Measurements from ENCODE around the gene ANXA2.
A peak's percentile ranks its signal among the peaks of the same experiment; 100 is the strongest.

Gene ANXA2

DNA sequence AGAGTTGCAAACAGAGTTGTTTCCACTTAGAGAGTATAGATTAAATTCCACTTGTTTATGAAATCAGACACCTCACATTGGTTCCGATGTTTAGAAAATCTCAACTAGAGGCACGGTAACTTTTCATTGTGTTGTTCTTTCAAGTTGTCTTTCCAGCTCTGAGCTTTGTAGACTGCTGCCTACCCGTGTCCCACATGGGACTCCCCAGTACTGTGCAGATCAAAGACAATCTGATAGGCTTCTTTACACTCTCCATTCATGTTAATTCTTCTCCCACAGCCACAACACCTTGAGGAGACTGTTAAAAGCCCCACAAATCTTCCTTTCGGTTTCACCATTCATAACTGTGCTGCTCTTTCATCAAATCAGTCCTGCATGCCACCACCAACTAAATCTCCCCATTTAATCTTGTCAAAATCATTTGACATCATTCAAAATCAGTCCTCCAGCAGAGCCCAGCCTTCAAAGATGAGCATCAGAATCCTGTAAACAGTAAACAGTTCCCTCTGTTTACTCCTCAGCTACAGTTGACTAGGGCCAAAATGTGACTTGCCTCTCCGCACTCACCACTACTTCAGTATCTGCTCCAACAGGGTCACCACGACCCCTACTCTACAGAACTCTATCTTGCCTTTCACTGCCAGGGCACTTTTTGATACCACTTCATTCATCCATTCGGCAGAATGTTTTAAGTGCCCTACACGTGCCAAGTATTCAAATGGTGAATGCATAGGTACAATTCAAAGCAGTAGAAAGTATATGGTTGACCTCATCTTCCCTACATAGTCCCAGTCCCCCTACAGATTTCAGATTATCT, 8.3 kb downstream of the ANXA2 start:
- DNase-seq (ENCODE audit: low read depth, low spot score): no peak

DNA sequence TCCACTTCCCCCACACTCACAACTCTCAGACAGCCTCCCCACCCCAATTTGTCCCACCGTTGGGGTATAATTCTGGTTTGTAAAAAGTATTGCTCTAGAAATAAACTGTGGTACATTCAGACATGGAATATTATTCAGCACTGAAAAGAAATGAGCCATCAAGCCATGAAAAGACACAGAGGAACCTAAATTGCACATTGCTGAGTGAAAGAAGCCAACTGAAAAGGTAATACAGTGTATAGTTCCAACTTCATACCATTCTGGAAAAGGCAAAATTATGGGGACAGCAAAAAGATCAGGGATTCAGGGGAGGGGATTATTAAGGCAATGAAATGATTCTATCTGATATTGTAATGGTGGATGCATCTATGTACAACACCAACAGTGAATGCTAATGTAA, 10.5 kb downstream of the ANXA2 start:
- no peak for DNase-seq (ENCODE audit: low read depth, low spot score)

DNA sequence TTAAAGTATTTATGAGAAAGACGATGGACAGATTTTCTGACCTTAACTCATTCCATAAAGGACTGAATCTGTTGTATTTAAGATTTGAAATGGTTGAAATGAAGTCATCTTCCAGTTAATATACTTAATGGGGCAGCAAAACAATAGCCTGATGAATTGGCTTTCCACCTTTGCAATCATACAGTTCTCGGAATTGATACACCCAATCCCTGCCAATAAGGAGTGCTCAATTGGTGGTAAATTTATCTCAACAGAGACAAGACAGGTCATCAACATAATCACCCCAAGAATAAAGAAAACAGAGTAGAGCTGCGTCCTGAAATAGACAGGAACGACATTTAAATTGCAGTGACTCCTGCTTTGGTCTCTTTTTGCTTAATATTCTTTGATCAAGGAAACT, 11.2 kb downstream of the ANXA2 start:
- DNase-seq (ENCODE audit: low read depth, low spot score): no peak

DNA sequence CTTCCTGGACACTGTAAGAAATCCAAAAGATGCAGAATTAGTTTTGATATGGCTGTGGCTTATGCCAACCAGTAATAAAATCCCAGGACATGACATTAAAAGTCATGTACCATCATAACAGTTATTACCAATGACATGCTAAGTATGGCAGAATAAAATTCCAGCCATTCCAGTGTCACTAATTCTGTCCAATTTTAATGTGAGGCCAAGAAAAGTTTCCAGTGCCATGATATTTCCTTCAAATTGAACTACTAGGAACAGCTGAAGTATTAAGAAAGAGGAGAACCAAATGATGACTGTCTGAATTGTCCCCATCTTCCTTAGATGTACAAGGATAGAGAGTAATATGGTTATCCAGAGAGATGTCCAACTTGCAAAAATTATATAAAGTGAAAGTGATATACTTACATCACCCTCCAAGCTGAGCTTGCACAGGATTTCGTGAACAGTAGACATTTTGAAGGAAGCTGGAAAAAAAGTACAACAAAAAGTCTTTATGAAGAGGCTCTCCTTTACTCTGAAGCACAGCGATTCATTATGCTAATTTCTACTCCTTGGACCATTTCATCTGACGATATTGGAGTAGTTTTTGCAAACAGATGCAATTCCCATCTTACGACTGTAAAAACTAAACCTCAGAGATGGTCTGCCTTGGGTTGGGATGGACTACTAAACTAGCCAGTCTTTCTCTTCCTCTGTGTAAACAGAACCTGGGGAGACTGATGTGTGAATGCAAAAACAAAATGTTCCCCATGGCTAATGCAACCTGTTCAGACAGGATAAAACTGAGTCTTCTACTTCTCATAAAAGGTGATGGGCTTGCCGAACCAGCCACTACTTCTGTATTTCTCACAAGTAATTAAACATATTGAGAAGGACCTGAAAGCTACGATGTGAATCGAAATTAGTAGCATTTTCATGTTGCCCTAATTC, 11.9 kb downstream of the ANXA2 start:
- DNase-seq (ENCODE audit: low read depth, low spot score): no peak

DNA sequence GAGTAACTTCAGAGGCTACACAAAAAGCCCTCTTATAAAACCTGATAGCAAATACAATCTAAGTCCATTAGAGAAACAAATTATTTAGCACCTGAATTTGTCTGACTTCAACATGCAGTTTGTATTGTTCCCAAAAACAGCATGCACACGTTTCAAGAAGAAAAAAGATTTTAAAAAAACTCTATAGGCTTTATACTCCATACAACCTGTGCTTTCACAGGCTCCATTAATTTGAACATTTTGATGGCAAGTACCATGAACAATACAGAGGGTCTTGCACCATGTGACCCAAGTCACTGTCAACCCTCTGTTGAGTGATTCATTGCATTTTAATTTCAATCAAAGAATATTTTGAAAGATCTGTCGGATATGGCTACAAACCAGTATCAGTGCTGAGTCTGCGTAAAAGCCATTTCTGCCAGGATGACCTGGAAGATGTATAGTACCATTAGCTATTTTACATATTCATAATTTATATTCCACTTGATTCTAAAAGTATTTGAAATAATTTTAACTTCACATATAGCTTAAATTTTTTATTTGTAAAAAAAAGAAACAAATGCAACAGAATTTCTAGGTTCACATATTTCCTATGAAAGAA, 13.2 kb downstream of the ANXA2 start:
- no peak for DNase-seq (ENCODE audit: low read depth, low spot score)

DNA sequence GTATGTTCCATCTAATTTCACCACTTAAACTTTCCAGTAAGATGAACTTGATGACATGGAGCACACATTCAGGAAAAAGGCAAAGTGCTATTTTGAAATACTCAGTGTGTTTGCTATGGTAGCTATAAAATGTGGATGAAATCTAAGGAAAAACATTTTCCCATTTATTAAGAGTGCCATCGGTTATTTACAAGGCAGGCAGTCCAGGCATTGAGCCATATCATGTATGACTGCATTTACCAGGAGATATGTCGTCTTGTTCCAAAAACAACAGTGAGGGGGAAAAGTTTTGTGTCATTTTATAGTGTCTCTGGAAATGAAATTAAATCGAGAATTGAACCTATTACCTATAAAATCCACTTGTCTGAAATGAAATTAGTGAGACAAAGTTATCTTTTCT, 13.7 kb downstream of the ANXA2 start:
- no peak for DNase-seq (ENCODE audit: low read depth, low spot score)

DNA sequence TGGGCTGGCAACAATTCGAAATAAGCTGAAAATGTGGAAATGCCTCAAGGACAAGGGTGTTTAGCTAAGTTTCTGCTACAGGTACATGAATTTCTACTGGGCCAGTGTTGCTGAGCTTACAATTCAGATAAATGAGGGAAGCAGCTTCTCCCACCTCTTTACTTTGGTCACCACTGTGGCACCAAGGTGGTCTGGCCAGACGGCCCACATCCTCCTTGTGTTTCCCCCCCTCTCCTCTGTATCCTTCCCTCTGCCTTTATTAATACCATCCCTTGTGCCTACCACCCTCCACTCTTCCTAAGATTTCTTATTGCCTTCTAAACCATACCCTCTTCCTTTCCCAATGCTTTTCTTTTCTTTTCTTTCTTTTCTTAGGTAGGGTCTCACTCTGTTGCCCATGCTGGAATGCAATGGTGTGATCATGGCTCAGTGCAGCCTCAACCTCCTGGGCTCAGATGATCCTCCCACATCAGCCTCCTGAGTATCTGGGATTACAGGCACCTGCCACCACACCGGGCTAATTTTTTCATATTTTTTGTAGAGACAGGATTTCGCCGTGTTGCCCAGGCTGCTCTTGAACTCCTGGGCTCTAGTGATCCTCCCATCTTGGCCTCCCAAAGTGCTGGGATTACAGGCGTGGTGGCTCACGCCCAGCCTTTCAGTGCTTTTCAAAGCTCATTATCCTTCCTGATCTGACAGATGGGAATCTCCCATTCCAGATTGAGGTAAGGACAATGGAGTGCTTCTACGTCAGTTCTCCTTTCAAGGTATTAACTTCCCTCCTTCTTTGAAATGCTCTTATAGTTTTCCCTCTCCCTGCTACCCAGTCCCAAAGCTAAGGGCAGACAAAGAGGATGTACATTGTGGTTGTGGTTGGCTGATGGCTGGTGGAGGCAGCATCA, 14.8 kb downstream of the ANXA2 start:
- no peak for DNase-seq (ENCODE audit: low read depth, low spot score)

DNA sequence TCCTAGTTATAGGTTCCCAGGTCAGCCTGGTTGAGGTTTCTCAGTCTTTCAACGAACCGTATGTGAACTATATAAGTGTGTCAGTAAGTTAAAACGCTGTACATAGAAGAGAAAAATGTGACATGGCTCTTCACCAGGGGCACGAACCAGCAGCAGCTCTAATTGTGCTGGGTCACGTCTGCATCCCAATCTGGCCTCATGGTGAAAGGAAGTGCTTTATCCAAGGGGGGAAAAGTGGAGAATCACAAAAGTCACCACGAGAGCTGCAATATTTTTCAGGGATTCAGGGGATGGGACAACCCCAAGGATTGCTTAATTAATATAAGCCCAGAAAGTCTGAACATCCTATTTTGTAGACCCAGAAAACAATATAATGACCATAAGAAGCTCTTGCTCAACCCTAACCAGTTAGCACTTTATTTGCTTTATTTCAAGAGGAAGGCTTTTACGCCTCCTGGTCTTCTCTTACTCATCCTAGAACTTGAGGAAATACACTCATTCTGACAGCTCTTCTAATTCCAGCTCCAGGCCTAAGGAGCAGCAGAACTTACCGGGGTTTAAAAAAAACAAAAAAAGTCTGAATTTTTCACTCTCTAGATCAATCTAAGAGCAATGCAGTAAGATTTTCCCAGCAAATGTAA, 16.5 kb downstream of the ANXA2 start:
- no peak for DNase-seq (ENCODE audit: low read depth, low spot score)

DNA sequence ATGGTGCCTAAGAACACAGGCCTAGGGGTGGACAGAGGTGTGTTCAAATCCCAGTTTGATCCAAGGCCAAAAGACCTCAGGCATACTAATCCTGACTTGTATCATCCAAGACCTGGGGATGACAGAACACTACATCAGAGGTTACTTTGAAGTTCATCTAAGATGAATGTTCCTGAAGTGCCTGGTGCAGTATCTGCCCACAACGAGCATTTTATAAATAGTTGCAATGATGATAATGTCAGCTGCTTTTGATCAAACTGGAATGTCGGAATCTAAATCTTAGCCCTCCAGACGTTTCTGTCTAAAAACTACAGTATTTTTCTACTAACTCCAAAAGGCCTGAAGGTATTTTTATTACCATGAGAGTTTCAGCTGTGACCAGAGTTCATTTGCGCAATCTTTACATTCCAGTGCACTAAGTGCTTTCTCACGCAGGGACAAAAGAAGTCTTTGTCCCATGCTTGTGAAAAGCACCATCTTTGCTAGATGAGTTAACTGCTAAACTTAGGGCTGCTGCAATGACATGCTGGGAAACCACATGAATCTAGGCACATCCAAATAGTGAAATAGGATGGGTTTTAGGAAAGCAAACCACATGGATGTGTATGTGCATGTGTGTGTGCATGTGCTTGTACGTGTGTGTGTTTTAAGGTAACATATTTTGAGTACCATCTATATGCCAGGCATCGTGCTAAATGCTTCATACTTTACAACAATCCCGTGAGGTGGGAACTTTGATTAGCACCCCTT, 18.1 kb downstream of the ANXA2 start:
- peak; percentile 56 for DNase-seq (ENCODE audit: low read depth, low spot score)

DNA sequence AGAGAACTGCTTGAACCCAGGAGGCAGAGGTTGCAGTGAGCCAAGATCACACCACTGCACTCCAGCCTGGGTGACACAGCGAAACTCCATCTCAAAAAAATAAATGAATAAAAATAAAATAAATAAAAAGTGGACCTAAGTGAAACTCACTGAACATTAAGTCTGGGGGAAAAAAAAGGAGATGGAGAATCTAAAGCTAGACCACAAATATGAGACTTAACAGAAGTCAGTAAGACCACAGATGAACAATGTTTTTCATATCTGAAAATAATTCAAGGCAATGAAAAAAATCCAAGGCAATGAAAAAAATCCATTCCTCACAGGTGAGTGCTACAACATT, 18.6 kb downstream of the ANXA2 start:
- no peak for DNase-seq (ENCODE audit: low read depth, low spot score)

DNA sequence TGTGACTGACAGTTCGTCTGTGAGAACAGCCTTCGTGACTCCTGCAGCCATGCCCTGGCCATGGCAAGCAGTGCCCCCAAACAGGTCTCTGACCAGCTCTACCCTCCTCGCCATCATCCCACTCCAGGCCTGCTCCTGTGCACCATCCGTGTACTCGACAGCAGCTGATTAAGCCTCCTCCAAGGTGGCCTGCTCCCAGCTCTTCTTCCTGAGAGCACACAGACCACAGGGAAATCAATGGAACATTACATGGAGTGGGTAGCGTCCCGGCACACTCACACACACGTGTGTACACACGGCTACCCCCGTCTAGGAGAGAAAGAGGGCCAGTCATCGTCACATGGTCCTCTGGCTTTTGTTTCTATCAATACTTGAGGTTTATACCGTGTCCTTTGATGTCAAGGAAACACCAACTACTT, 21.1 kb downstream of the ANXA2 start:
- no peak for DNase-seq (ENCODE audit: low read depth, low spot score)

DNA sequence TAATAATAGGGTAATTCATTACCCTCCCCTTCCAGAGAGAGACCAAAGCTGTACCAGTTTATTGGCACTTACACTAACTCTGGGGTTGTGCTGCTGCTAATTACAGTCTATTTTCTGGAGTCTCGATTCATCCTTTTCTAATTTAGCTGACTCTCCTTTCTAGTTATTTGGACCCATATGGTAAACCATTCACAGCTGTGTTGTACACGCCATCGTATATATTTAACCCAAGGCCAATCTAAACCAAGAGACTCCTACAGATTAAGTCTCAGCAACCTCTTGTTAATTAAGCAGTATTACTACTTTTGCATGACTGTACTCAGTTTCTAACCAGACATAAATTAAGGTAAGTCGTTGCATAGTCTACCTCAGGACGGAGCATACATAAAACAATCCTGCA, 22.5 kb downstream of the ANXA2 start:
- no peak for DNase-seq (ENCODE audit: low read depth, low spot score)

DNA sequence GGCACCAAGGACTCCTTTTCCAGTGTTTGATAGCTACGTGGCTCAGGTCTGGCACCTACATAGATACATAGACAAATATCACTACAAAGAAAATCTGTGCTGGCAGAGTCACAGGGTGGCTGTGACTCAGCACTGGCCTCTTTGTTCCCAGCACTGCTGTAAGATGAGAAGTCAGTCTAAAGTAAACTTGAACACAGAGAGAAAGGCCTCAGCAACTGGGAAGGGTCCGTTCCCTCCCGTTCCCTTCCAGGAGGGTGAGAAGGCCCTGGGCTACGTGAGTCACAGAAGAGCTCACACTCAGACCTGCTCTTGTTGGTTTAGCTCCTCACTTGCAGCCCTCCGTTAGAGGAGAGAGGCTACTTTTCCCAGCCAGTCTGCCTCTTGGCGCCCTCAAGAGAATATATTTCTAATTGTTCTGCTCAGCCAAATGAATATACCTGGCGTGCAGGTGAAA, 23.1 kb downstream of the ANXA2 start:
- peak; percentile 88 for DNase-seq (ENCODE audit: low read depth, low spot score)

DNA sequence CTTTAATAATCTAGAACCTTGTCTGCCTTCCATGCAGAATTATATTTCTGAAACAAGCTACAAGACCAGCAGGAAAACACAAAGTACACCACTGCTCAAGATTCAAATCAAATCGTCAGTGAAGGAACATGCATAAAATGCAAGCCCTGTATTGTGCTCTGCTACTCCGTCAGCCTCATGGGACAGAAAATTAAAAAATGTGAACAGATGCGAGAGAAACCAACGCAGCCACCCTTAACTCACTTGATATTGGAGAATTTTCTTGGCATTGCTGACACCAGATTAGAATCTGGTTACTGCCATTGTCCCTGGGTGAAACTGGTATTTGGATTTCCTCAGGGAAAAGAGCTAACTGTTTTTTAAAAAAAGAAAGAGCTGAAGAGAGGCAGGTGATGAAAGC, 23.6 kb downstream of the ANXA2 start:
- DNase-seq (ENCODE audit: low read depth, low spot score): no peak

DNA sequence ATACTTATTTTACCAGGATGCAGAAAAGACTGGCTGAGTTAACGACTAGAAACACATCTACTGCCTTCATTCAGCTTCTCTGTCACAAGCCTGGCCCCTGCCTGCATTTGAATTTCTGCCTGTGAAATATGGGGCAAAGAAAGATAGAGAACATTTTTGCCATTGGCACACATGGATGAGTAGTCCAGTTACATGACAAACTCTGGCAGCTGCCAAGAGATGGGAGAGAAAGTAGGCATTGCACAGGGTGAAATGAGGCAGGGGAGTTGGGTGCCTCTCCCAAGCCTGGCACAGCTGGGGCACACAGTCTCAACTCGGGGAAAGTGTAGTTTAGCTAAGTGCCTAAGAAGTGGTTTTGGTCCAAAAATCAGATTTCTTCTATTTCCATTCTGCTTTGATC, 24.0 kb downstream of the ANXA2 start:
- no peak for DNase-seq (ENCODE audit: low read depth, low spot score)

DNA sequence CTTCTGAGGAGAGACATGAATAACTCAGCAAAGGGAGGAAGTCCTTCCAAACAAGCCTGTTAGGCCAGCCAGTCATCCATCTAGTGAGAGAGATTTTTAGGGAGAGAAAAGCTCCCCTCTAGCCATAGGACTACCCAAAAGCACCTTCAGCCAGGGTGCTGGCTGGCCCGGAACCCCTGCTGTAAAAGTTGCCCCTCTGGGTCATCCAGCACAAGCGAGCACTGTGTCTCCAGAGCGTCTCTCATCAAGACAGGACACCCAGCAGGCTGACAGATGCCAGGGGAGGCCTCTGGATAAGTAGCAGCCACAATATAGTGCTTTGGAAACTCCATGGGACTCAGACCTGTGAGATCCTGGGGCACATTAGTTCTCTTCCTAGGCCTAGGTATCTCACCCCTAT, 24.5 kb downstream of the ANXA2 start:
- DNase-seq (ENCODE audit: low read depth, low spot score): no peak

DNA sequence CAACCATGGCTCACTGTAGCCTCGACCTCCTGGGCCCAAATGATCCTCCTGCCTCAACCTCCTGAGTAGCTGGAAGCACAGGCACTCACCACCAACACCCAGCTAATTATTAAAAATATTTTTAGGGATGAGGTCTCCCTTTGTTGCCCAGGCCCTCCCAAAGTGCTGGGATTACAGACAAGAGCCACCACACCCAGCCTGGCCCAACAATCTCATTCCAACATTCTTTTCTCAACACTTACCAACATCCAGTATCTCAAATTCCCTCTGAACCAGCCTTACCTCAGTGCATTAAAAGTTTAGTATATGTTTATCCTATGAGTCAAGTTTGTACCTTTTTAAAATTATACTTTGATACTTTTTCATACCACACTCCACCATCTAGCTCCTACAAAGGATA, 25.0 kb downstream of the ANXA2 start:
- no peak for DNase-seq (ENCODE audit: low read depth, low spot score)

DNA sequence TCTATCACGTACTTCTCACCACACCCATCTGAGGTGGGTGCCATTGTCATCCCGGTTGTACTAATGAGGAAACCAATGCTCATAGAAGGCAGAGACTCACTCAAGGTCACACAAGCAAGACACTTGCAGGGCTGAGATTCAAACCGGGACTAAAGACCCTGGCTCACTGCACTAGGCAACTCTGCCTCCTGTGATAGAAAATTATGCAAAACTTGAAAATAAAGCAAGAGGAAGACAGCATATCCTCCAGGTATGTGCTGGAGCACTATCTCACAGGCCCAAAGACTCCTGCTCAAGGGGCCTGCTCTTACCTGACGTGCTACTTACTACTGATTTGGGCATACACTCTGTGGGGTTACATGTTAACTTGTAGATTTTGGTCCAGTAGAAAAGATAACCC, 25.6 kb downstream of the ANXA2 start:
- DNase-seq (ENCODE audit: low read depth, low spot score): no peak

DNA sequence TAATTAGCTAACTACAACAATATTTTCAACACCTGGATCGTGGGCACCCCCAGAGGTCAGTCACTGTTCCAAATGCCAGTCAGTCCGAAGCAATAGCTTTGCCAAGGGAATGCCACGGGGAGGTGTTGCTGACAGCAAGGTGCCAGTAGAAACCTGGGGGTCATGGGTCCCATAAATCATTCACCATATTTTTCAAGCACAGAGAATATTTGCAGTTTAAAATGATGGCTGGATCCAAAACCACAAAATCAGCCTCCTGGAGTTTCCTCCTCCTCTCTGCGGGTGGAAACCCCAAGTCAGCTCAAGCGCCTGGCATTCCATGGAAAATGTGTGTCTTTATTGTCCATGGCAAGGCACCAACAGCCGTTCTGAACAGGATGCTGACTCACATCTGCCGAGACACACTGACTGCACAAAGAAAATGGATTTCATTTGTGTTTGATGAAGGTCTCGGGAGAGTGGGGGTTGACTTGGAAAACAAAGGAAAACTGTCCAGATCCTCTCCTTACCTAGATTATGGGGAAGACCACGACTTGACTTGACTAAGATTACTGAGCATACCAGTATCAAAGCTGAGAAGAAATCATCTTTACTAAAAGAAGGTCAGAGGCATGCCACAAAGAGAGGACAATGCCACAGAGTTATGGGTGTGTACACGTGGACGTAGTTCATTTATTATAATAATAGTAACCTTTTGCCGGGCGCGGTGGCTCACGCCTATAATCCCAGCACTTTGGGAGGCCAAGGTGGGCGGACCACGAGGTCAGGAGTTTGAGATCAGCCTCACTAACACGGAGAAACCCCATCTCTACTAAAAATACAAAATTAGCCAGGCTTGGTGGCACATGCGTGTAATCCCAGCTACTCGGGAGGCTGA, 26.4 kb downstream of the ANXA2 start:
- DNase-seq (ENCODE audit: low read depth, low spot score): no peak

DNA sequence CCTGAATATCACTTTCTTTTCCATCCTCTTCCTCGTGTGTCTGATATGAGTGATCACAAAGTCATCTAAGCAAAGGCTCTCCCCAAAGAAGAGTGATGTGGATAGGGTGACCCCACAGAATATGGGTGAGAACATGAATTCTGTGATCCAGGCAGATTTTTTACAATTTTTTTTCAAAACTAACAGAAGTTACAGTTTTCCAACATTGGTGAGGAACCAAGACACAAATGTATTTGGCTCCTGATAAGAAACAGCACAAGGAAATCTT, 27.0 kb downstream of the ANXA2 start:
- no peak for DNase-seq (ENCODE audit: low read depth, low spot score)

All from ELF-1 (cell line).